GM19025 (cell line): Measurements from ENCODE around the gene LCN6.
"Not testable (repeated sequence)": the region's sequence is repeated elsewhere in the genome, so short reads cannot be mapped to it uniquely, and the experiment has no call there.

Source experiments
- ATAC-seq: cut with Tn5 transposase; IDR thresholded peaks from one replicate; pipeline ENCODE4 v1.9.1; 2021; ENCODE audit warnings: mild to moderate bottlenecking, low read depth, moderate library complexity; ENCODE audit not compliant: unreplicated experiment

LCN6 gene

DNA sequence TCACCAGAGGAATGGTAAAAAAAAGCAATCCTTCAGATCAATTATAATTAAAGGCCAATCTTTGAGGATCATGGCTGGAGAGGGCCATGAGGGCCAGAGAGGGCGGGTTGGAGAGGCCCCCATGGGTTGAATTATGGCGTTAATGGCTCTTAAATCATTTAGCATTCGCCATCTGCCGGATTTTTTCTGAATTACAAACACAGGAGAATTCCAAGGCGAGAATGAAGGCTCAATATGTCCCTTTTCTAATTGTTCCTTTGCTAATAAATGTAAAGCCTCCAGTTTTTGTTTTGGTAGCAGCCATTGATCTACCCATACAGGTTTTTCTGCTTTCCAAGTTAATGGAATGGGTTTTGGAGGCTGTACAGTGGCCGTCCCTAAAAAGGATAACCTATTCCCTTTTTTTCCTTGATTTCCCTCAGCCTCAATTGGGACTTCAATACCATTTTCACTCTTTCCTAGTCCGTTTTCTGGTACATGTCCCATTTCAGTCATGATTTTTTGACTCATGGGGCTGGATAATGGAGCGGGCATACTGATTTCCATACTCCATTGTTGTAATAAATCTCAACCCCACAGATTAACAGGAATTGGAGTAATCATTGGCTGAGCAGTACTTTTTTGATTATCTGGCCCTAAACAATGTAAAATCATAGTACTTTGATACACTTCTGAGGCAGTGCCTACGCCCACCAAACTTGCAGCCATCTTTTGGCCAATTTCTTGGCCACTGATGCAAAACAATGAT is 36.1 kb upstream of the LCN6 start:
- ATAC-seq: no peak

DNA sequence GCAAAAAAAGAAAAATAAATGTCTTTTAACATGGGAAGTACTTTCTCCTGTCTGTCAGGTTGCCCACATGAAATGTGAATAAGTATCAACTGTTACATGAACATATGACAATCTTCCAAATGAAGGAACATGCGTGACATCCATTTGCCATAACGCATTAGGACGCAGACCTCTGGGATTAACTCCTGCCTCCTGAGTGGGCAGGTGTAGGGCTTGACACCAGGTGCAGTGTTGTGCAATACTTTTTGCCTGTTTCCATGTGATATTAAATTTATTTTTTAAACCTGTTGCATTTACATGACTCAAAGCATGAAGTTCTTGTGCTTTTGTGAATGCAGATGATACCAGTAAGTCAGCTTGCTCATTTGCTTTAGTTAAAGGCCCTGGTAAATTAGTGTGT is 34.1 kb upstream of the LCN6 start:
- ATAC-seq: no peak

DNA sequence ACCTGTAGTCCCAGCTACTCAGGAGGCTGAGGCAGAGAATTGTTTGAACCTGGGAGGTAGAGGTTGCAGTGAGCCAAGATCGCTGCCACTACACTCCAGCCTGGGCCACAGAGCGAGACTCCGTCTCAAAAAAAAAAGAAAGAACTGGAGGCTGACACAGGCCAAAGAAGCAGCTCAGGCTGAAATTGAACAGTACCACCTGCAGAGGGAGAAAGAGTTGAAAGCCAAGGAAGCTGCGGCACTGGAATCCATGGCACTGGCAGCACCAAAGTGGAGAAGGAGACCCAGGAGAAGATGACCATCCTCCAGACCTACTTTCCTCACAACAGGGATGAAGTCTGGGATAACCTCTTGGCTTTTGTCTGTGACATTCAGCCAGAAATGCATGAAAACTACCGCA is 31.5 kb upstream of the LCN6 start:
- no peak for ATAC-seq

- no peak for ATAC-seq
These were observed 29.0 kb upstream of the LCN6 start for GRCh38 chr9:136777359-136777758.

DNA sequence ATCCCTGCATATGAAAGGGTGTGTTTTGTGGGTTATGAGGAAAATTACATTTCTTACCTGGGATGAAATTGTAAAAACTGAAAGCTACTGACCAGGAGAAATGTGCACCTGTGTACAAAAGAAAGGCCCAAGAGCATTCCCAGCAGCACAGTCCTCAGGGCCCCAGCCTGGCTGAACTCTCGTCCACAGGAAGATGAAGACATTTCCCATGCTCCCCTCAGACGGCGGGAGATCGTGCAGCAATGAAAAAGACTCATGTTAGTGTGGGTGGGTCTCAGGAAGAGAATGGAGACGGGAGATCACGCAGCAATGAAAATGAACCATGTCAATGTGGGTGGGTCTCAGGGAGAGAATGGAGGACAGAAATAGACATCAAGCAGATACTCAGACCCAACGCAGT is 28.6 kb upstream of the LCN6 start:
- no peak for ATAC-seq

- ATAC-seq: no peak
These were observed 26.9 kb upstream of the LCN6 start for GRCh38 chr9:136775191-136775590.

DNA sequence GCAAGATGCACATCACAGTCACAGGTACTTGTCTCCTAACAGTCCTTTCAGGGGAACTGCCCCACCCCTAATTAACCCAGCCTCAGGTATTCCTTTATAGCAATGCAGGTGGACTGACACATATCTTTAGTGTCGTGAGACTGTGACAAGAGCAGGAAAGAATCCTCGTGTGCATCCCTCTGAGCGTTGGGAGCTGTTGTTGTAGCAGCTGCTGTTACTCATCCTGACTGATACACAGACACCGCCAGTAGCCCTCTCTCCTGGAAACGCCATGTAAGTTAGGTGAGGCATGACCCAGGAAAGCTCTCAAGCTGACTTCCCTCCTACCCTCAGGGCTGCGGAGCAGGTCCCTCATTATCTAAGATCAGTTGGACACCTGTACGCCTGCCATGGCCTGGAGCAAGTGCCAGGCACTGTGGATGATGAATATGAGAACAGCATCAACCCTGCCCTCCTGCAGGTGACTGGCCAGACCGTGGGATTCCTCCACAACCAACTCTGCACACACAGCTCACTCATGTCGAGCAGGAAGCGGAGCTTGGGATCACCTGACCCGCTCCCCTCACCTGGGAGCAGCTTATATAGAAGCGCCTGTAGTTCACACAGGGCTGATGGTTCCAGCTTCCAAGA is 26.2 kb upstream of the LCN6 start:
- ATAC-seq: no peak

- ATAC-seq: no peak
These were observed 25.2 kb upstream of the LCN6 start for GRCh38 chr9:136773386-136774044.

GRCh38 chr9:136771907-136772415 is 23.6 kb upstream of the LCN6 start:
- ATAC-seq: no peak

DNA sequence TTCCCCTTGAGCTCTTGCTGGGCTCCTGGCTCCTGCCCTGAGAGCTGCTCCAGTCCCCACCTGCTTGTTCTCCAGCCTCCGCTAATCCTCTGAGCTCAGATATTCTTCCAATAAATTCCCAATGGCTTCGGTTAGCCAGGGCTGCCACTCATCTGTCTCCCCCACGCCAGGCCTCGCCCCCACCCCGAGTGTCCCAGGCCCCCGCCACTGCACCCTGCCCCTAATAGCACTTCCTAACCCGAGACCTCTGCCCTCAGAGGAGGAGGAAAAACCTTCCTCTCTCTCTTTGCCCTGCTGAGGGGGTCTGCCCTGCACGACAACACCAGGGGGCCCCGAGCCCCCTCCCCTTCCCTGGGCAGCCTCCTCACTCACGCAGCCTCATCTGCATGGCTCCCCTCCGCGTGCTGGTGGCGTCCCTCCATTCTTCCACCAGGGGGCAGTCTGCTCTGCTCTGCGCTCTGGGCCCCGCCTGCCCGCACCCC is 21.4 kb upstream of the LCN6 start:
- no peak for ATAC-seq

DNA sequence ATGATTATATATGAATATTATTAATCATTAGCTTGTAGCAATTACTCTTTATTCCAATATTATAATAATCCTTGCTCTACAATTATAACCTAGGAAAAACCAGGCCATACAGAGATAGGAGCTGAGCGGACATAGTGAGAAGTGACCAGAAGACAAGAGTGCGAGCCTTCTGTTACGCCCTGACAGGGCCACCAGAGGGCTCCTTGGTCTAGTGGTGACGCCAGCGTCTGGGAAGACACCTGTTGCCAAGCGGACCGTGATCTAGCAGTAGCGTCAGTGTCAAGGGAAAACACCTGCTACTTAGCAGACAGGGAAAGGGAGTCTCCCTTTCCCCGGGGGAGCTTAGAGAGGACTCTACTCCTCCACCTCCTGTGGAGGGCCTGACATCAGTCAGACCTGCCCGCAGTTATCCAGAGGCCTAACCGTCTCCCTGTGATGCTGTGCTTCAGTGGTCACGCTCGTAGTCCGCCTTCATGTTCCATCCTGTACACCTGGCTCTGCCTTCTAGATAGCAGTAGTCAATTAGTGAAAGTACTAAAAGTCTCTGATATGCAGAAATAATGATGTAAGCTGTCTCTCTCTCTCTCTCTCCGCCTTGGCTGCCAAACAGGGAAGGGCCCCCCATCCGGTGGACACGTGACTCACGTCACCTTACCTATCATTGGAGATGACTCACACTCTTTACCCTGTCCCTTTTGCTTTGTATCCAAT is 18.2 kb upstream of the LCN6 start:
- ATAC-seq: not testable (repeated sequence)

GRCh38 chr9:136765745-136766409 is 17.6 kb upstream of the LCN6 start:
- ATAC-seq: not testable (repeated sequence)

DNA sequence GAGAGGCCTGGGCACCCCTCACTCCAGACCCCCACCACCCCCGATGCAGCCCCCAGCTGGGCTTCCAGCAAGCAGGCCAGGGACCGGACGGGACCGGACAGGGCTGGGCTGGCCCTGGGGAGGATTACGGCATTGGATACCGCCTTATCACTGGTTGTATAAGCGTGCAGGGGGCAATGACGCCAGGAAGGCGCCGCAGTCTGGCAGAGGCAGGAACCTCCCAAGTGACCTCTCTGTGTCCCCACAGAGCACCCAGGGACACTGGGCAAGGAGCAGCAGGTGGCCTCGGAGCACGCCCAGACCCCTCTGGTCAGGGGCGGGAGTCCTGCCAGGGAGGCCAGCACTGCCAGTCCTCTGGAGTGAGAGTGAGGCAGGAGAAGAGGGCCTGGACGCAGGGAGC is 16.7 kb upstream of the LCN6 start:
- no peak for ATAC-seq

- no peak for ATAC-seq
These were observed 16.1 kb upstream of the LCN6 start, which contains the start of gene LCN15 for GRCh38 chr9:136764301-136764891. Gene LCN15, minus strand, starts transcription at chr9:136764518. Its CDS starts 30 bp downstream, at chr9:136764488.

- ATAC-seq: no peak
These were observed 15.3 kb upstream of the LCN6 start for GRCh38 chr9:136763649-136764035.

DNA sequence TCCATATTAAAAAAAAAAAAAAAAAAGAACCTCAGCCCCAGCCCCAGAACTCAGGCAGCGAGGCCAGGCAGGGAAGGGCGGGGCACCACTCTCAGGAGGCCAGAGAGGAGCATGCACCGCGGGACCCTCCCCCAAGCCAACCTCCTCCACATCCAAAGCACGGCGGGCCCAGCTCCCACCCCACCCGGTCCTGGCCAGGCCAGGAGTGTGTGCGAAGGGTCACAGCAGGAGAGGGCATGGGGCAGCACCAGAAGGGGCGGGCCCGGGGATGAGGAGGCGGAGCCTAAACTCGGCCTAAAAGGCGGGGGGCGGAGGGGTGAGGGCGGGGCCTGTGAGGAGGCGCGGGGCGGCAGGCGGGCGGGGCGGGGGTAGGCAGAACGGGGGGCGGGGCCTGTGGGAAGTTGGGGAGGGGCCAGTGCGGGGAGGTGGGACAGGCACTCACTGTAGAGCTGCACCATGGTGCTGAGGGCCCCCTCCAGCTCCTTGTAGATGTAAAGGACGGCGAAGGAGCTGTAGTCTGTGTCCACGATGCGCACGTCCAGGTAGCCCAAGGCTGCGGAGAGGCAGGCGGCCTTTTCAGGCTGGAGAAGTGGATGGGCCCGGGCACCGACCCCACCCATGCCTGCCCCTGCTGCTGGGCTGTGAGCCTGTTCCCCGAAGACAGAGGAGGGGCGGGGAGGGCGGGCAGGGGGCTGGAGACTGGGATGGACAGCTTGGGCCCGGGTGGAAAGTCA is 14.8 kb upstream of the LCN6 start:
- no peak for ATAC-seq

DNA sequence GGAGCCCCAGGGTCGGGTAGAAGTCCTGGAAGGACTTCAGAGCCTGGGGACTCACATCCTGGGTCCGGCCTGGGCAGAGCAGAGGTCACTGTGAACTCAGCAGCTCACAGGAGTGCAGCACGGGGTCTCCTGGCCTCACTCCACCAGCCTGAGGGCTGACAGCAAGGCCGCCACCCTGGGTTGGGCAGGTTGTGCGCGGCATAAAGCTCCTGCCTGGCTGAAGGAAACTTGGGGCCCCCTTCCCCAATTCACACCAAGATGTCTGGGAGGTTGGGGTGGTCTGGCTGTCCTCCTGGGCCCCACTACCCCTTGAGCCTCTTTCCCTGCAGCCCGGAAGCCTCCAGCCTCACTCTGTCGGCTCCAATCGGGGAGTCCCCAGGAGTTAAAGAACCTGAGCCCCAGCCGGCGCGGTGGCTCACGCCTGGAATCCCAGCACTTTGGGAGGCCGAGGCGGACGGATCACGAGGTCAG is 13.9 kb upstream of the LCN6 start:
- ATAC-seq: no peak

GRCh38 chr9:136761545-136761981 is 13.2 kb upstream of the LCN6 start:
- no peak for ATAC-seq
